HG03558 (cell line): ENCODE data around the gene MMP11.
"Not testable (repeated sequence)": the region's sequence is repeated elsewhere in the genome, so short reads cannot be mapped to it uniquely, and the experiment has no call there.

Experiments
- ATAC-seq: cut with Tn5 transposase; IDR thresholded peaks from one replicate; pipeline ENCODE4 v1.9.1; 2021; ENCODE audit warnings: moderate number of reproducible peaks; ENCODE audit not compliant: unreplicated experiment; ENCODE audit errors: extremely low read depth

MMP11 gene, protein sequence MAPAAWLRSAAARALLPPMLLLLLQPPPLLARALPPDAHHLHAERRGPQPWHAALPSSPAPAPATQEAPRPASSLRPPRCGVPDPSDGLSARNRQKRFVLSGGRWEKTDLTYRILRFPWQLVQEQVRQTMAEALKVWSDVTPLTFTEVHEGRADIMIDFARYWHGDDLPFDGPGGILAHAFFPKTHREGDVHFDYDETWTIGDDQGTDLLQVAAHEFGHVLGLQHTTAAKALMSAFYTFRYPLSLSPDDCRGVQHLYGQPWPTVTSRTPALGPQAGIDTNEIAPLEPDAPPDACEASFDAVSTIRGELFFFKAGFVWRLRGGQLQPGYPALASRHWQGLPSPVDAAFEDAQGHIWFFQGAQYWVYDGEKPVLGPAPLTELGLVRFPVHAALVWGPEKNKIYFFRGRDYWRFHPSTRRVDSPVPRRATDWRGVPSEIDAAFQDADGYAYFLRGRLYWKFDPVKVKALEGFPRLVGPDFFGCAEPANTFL

DNA sequence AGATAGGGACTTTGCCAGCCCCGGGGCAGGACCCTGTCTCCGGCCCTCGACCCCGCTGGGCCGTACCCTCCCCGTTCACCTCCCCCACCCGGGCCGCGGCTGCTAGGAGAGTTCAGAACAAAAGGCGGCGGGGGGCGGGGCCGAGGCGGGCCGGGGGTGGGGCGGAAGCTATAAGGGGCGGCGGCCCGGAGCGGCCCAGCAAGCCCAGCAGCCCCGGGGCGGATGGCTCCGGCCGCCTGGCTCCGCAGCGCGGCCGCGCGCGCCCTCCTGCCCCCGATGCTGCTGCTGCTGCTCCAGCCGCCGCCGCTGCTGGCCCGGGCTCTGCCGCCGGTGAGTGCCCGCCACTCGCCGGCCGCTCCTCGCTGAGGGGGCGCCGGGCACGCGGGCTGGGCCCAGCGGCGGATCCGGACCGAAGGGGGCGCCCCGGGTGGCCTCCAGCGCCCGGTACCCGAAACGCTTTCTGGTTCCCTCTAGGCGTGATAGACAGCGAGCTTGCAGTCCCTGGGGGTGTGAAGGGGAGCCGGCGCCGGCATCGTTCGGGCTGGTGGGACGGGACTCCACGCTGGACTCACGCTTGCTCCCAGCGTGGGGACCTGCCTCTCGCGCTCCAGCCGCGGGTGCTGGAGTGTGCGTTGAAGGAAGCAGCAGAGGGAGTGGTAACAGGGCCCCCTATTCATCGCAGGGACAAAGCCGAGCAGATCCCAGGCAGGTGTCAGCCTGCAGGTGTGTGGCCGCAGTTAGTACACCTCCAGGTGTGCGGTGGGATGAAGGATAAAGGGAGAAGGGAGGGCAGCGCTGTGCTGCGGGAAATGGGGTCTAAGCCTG lies at the start of gene MMP11:
Gene MMP11, plus strand, starts transcription at position 201 of the 825 bp plus-strand sequence. Its CDS starts 22 bp downstream, at position 223.
- no peak for ATAC-seq

DNA sequence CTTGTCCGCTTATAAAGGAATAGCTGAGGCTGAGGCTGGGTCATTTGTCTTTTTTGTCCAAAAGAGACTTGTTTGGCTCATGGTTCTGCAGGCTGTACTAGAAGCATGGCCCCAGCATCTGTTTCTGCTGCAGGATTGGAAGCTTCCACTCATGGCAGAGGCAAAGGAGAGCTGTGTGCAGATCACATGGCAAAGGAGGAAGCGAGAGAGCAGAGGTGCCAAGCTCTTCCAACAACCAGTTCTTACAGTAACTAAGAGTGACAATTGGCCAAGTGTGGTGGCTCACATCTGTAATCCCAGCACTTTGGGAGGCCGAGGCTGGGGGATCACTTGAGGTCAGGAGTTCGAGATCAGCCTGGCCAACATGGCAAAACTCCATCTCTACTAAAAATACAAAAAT lies 44.5 kb upstream of the MMP11 start:
- not testable (repeated sequence) for ATAC-seq

DNA sequence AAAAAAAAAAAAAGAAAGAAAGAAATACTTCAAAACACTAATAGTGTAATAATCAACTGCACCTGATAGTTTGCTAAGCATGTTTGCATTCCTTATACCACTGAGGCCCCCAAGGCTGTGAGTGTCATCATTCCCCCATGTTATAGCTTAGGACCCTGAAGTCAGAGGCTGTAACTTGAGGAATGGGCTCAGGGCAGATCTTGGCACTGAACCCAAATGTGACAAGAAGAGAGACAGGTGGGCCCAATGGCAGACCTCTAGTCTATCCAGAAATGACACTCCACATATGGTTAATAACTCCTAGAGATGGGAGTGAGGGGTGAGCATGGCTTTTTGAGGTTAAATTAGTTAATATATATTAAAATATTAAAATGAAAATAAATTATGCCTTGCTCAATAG lies 35.0 kb upstream of the MMP11 start:
- no peak for ATAC-seq

DNA sequence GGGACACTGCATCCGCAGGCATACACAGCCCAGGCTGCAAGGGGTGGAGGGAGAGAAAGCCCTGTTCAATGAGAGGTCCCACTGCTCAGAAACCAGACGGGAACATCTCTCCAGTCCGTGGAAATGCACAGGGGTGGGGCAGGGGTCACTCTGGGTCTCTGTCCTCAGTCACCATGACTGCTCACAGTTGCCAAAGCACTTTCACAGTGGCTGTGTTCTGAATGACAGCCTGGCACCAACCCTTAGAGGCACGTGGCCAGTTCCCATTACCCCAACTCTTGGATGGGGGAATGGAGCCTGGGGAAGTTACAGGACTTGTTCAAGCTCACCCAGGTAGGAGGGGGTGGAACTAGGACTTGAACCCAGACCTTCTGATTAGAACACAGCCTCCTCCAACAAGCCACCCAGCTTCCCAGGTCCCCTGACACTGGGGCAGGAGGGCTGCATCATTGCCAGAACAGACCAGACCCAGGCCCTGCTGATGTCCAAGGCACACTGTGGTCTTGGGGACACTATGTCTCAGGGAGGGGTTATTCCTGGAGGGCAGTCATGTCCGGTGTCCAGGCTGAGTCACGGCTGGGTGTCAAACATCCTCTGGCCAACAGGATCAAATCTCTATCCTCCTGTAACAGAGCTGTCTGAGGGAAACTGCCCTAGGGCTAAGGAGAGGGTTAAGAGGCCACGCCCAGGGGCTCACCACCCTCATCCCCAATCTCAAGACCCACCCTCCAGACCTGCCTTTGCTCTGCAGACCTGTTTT lies 30.0 kb upstream of the MMP11 start:
- ATAC-seq = no peak

DNA sequence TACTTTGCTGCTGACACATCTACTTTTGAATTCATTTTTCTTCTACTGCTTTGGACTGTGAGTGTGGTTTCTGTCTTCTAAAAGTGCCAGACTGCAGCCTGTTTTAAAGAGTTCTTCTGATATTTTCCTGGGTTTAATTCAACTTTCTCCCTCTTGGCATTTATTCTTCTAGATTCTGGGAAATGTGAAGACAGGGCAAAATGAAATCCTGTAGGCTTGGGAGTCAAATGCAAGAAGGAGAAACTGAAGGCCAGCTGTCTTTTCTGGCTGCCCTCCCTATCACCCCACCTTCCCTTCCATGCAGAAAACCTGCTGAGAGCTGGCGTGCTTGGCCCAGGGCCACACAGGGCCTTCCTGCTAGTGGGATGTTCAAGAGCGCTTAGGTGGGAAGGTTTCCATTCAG lies 29.3 kb upstream of the MMP11 start:
- no peak for ATAC-seq

DNA sequence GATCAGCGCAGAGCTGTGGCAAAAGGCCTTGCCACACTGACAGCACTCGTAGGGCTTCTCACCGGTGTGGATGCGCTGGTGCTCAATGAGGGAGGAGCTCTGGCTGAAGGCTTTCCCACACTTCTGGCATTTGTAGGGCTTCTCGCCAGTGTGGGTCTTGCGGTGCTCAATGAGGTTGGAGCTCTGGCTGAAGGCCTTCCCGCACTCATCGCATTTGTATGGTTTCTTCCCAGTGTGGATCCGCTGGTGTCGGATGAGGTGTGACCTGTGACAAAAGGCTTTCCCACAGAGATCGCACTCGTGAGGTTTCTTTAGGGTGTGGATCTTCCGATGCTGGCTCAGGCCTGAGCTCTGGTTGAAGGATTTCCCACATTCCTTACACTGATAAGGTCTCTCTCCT lies 28.6 kb upstream of the MMP11 start:
- no peak for ATAC-seq

DNA sequence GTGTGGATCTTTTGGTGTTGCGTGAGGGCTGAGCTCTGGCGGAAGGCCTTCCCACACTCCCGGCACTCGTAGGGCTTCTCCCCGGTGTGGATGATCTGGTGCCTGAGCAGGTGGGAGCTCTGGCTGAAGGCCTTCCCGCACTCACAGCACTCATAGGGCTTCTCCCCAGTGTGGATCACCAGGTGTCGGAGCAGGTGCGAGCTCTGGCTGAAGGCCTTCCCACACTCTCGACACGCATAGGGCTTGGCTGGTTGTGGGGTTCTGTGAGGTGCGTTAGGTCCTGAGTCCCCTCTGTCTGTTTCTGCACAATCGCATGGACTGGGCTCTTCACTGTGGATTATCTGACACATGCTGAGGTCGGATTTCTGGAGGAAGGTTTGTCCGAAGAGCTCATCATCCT lies 28.2 kb upstream of the MMP11 start:
- no peak for ATAC-seq

DNA sequence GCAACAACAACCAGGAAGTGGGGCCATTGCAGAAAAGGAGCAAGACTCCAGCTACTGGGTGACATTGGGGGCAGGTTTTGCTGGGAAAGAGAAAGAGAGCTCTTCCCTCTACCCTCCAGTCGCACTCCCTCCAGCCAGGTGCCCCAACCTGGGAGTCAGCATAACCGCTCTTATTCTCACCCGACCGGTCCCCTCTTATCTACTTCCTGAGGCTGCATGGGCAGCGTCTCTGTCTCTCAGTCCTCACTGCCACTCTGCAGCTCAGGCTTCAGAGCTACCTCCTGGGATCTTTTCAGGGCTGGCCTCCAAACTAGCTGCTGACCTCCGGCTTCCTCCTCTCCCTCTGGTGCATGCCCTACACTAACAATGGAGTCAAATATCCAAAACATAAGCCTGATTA lies 26.9 kb upstream of the MMP11 start:
- ATAC-seq = no peak

DNA sequence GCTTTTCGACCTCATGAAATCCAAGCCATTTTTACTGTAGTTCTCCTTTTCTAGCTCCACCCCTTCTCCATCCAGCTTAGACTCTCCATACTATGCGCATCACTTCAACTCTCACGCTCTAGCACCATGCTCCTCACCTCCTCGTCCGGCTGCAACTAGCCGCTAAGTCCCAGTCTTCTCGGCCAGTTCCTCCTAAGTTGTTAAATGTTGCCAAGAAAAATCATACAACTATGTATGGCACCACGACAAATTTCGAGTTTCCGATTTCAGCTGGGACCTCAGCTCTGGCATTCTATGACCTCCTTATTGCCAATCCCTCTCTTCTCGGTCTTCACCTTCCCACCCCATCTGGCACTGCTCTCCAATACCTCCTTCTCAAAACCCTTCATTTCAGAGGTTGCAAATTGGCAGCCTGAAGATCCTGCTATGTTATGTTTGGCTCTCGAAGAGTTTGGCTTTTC lies 22.8 kb upstream of the MMP11 start:
- ATAC-seq = no peak

DNA sequence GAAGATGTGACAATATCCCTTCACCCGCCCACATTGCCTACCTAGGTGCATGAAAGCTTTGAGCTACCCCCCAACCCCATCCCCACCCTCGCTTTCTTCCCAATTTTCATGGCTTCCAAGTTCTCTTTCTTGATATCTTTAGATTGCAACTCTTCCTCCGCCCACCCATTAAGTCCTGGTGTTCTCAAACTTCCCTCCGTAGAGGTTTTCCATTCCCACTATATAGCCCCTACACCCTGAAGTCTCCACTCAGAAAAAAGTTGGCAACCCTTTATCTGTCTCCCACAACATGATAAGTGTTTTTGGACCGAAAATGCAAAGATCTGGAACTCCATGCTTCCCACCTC lies 22.3 kb upstream of the MMP11 start:
- no peak for ATAC-seq

DNA sequence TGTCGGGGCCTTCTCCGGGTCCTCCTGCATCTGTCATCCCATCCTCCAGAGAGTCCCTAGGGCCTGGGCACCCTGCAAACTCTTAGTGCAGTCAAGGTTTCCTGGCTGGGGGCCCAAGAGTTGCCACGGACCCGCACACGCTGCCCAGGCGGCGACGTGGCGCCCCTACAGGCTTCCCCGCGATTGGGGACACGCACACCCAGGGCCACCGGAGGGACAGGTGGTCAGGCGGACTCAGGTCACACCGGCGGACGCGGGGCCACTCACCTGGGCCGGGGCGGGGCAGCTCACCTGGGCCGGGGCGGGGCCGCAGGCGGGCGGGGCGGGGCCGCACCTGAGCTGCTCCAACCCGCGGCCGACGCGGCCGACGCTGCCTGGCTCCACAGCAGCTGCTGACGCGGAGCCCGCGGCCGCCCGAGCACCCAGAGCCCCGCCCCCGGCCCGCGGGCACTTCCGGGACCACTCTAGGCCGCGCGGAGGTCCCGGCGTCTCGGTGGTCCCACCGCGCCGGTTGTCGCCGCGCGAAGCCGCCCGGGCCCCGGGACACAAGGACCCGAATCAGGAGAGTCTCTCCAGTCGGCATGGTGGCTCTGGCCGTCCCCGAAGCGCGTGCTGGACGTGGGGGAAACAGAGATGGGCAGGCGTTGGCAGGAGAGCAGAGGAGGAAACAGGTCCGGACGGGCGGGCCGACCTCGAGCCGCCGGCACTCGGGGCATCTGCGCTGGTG lies 21.8 kb upstream of the MMP11 start, which contains the start of gene ZNF70:
Gene ZNF70, minus strand, starts transcription at position 399 of the 727 bp plus-strand sequence. CDS start 5,972 bp downstream, outside the sequence.
- ATAC-seq = no peak

DNA sequence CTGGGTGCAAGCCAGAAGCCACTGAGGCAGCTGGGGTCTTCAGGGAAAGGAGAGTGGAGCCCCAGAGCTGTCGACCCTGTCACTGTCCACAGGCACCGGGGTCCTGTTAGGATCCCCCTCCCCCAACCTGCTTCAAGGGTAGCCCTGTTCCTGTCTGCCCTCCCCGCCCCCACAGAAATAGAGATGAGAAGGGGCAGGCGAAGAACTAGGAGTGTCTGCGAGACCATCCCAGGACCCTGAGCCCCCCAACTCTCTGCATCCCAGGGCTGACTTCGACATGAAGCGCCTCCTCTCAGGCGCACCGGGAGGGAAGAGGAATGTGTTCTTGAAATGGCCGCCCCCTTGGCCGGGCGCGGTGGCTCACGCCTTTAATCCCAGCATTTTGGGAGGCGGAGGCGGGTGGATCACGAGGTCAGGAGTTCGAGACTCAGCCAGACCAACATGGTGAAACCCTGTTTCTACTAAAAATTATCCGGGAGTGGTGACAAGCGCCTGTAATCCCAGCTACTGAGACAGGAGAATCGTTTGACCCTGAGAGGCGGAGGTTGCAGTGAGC lies 21.1 kb upstream of the MMP11 start:
- no peak for ATAC-seq

DNA sequence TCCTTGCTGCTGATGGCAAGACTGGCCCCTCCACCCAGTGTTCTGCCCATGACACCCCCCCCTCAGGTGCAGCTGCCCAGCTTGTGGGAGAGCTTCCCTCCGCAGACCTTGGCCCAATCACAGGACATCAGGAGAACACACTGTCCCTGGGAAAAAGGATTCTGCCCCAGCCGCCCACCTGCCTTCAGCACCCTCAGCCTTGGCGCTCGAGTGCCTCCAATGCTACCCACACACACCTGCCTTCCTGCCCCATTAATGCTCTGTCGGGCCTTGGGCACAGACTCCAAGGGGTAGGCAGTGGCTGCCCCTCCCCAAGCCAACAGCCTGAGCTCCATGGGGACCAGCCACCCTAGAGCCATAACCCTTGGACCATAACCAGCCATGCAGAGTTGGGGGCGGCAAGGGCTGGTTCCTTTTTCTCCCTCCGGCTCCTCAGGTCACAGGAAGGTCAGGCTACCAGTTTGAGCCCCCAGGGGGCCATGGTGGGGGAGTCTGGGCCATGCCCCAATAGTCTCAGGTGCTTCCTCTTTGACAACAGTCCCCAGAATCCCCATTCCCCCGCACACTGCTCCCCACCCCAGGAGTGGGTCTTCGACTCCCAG lies 20.5 kb upstream of the MMP11 start:
- no peak for ATAC-seq

DNA sequence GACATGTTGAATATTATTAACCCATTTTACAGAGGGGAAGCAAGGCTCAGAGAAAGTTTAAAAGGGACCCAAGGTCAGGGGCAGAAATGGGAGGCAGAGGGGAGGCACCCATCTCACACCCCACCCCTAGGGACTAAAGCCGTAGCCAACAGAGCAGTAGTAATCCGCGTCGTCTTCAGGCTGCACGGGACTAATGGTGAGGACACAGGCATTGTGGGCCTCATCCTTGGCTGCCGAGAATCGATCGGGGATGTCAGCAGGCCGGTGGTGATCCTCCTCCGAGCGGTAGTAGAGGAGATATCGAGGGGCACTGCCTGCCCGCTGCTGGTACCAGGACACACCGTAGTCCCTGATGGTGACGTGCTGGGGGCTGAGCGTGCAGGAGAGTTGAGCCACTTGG lies 19.9 kb upstream of the MMP11 start:
- no peak for ATAC-seq

DNA sequence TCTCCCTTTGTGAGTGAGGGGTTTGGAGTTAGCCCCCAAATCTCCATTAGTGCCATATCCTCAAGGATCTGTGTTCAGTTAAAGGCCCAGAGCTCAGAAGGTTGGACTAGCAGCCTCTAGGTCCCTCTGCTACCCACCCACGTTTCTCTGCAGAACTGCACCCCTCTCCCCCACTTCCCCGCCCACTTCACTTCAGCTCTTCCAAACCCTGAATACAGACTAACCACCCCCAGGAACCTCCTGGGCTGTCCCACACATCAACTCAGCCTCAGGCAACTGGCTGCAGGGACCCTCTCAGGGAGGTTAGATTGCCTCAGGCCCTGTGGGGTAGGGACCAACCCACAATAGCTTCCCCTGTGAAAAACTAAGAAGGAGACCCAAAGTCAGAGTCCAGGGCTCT lies 19.3 kb upstream of the MMP11 start:
- ATAC-seq = no peak

DNA sequence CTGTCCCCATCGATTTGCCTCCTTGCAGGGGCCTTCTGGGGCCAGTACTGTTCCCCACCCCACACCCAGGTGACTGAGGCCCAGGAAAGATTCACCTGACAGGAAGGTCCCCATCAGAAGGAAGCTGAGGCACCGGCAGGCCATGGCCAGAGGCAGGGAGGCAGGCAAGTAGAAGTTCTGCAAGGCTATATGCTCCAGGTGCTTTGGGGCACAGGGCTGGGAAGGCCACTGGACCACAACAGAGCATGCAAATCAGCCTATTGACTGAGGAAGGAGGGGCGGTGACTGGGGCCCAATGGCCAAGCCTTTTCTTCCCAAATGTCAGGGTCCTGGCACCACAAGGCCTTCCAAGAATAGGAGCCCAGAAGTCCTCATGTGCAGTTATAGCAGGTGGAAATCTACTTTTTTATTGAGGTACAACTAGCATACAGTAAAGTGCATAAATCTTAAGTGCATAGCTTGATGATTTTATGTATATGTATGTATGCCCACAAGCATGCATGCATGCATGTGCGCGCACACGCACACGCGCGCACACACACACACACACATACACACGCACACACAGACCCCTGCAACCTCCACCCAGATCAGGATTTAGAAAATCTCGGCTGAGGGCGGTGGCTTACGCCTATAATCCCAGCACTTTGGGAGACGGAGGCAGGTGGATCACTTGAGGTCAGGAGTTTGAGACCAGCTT lies 18.3 kb upstream of the MMP11 start, which contains the start of gene VPREB3:
Gene VPREB3, minus strand, starts transcription at position 206 of the 700 bp plus-strand sequence. Its CDS starts 62 bp downstream, at position 144.
- no peak for ATAC-seq

DNA sequence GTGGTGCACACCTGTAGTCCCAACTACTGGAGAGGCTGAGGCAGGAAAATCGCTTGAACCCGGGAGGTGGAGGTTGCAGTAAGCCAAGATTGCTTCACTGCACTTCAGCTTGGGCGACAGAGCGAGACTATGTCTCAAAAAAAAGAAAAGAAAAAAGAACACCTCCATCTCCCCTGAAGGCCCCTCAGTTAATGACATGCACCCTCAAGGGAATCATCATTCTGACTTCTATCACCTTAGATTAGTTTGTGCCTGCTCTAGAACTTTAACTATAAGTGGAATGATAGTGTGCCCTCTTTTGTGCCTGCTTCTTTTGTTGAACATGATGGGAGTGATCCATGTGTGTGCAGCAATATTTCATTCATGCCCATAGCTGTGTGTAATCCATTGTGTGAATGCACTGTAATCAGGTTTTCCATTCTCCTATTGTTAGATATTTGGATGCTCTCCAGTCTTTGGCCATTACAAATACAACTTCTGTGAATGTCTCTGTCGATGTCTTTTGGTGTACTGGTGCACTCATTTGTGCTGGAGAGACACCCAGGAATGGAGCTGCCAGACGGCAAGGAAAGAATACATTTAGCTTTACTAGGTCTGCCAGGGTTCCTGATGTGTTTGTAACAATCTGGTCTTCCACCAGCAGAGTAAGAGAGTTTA lies 17.5 kb upstream of the MMP11 start:
- ATAC-seq = no peak

DNA sequence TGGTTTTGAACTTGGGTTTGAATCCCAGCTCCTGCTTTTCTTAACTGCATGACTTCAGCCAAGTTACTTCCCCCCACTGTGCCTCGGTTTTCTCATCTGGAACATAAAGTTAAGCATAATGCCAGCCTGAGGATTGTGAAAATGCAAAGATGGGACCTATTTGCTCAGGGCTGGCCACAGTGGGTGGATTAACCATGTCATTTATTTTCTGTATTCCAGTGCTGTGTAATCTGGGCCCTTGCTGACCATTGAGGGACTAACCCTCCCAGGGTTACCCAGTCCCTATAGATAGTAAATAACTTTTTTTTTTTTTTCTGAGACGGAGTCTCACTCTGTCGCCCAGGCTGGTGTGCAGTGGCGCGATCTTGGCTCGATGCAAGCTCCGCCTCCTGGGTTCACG lies 16.9 kb upstream of the MMP11 start:
- no peak for ATAC-seq
